ENCODE results near the gene DTNB. TPM values are rescaled to one million over a fixed set of nuclear protein-coding genes. Genes with fewer than 3 reads are reported as not detected.

Gene DTNB
- total and polyA plus RNA-seq, 2 donors (not counting 1 experiment from before 2014, with no cell fraction given), result 25.7 to 37.3 TPM

DNA sequence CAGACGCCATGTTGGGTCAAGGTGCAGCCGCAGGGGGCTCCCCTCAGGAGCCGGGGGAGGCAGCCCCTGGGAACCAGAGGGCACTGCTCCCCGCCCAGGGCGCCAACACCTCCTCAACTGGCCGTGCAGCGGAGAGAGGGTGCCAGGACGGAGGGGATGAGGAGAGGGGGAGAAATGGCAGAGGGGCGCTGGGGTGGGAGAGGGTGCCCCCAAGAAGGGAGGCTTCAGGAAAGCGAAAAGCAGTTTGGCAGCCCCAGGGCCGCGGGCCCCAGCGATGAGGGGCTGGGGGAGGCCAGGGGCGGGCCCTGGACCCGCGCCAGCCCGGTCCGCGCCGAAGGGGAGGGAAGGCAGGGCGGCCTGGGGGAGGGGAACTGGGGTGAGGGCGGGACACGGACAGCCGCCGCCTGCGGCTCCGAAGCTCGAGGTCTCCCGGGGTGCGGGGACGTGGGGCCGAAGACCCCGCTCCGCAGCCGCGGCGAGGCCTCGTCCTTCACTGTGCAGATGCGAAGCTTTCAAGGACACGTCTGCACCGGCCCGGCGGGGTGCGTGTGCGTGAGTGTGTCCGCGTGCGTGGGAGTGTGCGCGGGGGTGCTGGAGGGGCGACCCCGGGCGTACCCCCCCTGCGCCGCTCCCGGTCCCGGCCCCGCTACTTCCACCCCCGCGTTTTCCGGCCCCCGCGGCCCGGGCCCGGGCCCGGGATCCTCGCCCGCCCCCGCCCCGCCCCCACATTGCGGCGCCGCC is 333.0 kb downstream of the DTNB start:
- Histone ChIP-seq H3K79me2 (ENCODE audit: control insufficient read depth, insufficient read depth, low read length) (peaks cover 29% of the 10 kb centered on the region), H3K4me3 (ENCODE audit: control extremely low read depth in 1 of 5, extremely low read depth in 1 of 5, insufficient read depth in 1 of 5, low read depth in 2 of 5, low read length in 4 of 5) (peak overlapping the region in 4 of 5 experiments; percentile 35 to 57 (median 50)), H3K27ac (ENCODE audit: low read length in 2 of 2) (no peak overlapping the region), H2AFZ (ENCODE audit: insufficient read depth, low read depth, low read length, poor library complexity, severe bottlenecking) (peak overlapping the region; percentile 42), H3K9ac (ENCODE audit: low read length) (peak overlapping the region; percentile 57), H3K9me3 (ENCODE audit: control extremely low read depth in 1 of 3, control insufficient read depth in 2 of 3, insufficient read depth in 1 of 3, low read length in 2 of 3) (no peaks in the 10 kb centered on the region), H3K4me2 (replicated peaks; ENCODE audit: low read depth, low read length, poor library complexity, severe bottlenecking) (peak overlapping the region; percentile 79), H3K4me1 (ENCODE audit: control insufficient read depth in 2 of 2, insufficient read depth in 2 of 2, low read length in 2 of 2) (peaks cover 8 to 14% of the 10 kb centered on the region in 2 donors), H4K20me1 (ENCODE audit: control insufficient read depth, insufficient read depth, low read length, poor library complexity, severe bottlenecking) (peaks cover 51% of the 10 kb centered on the region), H3K27me3 (replicated peaks in 1 of 4; ENCODE audit: control extremely low read depth in 1 of 4, control insufficient read depth in 3 of 4, insufficient read depth in 4 of 4, low read length in 3 of 4) (peaks cover 0 to 4% (median 1%) of the 10 kb centered on the region in 4 experiments), H3K36me3 (replicated peaks in 1 of 2; ENCODE audit: control extremely low read depth in 1 of 2, control insufficient read depth in 1 of 2, extremely low read depth in 1 of 2, insufficient read depth in 2 of 2, low read length in 1 of 2) (peaks cover 0 to 2% of the 10 kb centered on the region in 2 experiments)
- peak; percentile 37 for DNase-seq
- H3K4me3 Mint-ChIP-seq, result peak overlapping the region; percentile 69
- H3K4me1 Mint-ChIP-seq, result peaks cover 32% of the 10 kb centered on the region
- WGBS (ENCODE audit: insufficient coverage), result 11% methylated on average over 68 of the region's 73 CpGs
- H3K27me3 Mint-ChIP-seq, result no peaks in the 10 kb centered on the region
- no peak for ATAC-seq (ENCODE audit: low read depth)
- intact Hi-C loops (cut with micrococcal nuclease), result loop anchor here (5.0 kb wide), 1 partner anchor 38 kb away; no protein-coding TSS in a partner anchor
- H3K9me3 Mint-ChIP-seq (ENCODE audit: insufficient read depth), result no peaks in the 10 kb centered on the region
- POLR2A ChIA-PET, result no interaction called here
- H3K27ac Mint-ChIP-seq, result no peak overlapping the region
- CTCF ChIA-PET, result interaction anchor here (0.6 to 1.8 kb wide), 3 partner anchors 22 to 176 kb away, joined by 3 to 7 read pairs (median 3); no protein-coding TSS in a partner anchor
- no peak for TF ChIP-seq EZH2 (IDR thresholded peaks at IDR 0.05; ENCODE audit: borderline replicate concordance, insufficient read depth, low read depth, low read length, poor library complexity, severe bottlenecking)
- TF ChIP-seq, protein P1, sequence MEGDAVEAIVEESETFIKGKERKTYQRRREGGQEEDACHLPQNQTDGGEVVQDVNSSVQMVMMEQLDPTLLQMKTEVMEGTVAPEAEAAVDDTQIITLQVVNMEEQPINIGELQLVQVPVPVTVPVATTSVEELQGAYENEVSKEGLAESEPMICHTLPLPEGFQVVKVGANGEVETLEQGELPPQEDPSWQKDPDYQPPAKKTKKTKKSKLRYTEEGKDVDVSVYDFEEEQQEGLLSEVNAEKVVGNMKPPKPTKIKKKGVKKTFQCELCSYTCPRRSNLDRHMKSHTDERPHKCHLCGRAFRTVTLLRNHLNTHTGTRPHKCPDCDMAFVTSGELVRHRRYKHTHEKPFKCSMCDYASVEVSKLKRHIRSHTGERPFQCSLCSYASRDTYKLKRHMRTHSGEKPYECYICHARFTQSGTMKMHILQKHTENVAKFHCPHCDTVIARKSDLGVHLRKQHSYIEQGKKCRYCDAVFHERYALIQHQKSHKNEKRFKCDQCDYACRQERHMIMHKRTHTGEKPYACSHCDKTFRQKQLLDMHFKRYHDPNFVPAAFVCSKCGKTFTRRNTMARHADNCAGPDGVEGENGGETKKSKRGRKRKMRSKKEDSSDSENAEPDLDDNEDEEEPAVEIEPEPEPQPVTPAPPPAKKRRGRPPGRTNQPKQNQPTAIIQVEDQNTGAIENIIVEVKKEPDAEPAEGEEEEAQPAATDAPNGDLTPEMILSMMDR (IDR thresholded peaks at IDR 0.05), result no peak

DNA sequence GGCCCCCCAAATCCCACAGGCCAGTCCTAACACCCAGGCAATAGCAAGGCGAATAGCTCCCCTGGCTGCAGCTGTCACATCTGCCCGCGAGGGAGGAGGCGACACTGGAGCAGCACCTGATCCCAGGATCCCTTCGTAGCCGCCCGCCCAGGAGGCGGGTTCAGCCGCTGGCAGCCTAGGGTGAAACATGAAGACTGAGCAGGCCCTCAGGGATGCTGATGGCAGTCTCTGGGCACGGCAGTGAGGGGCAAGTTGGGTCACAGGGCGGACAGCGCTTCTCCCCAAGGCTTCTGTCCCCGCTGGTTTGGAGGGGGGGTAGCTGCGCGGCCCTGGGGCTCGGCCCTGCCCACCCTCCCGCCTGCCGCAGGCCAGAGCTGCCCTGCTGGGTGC is 333.6 kb downstream of the DTNB start:
- H3K79me2 ChIP-seq (ENCODE audit: control insufficient read depth, insufficient read depth, low read length), result peaks cover 33% of the 10 kb centered on the region
- peaks cover 0 to 4% (median 1%) of the 10 kb centered on the region in 4 experiments for H3K27me3 ChIP-seq (replicated peaks in 1 of 4; ENCODE audit: control extremely low read depth in 1 of 4, control insufficient read depth in 3 of 4, insufficient read depth in 4 of 4, low read length in 3 of 4)
- H3K4me2 ChIP-seq (replicated peaks; ENCODE audit: low read depth, low read length, poor library complexity, severe bottlenecking), result peak overlapping the region; percentile 79
- H3K4me1 Mint-ChIP-seq, result peaks cover 37% of the 10 kb centered on the region
- 95% methylated on average over 16 of the region's 18 CpGs for whole genome bisulfite sequencing (ENCODE audit: insufficient coverage)
- H3K9me3 ChIP-seq (ENCODE audit: control extremely low read depth in 1 of 3, control insufficient read depth in 2 of 3, insufficient read depth in 1 of 3, low read length in 2 of 3), result no peaks in the 10 kb centered on the region
- ATAC-seq (ENCODE audit: low read depth) (no peak), DNase-seq (peak; percentile 35)
- peak overlapping the region; percentile 78 for H3K4me3 Mint-ChIP-seq
- no peak overlapping the region for H3K27ac ChIP-seq (ENCODE audit: low read length in 2 of 2)
- no peak overlapping the region for H3K4me3 ChIP-seq (ENCODE audit: control extremely low read depth in 1 of 5, extremely low read depth in 1 of 5, insufficient read depth in 1 of 5, low read depth in 2 of 5, low read length in 4 of 5)
- intact Hi-C loops (cut with micrococcal nuclease), result loop anchor here (5.0 kb wide), 1 partner anchor 37 kb away; no protein-coding TSS in a partner anchor
- H3K9me3 Mint-ChIP-seq (ENCODE audit: insufficient read depth), result no peaks in the 10 kb centered on the region
- POLR2A ChIA-PET, result no interaction called here
- H3K9ac ChIP-seq (ENCODE audit: low read length), result no peak overlapping the region
- H3K27ac Mint-ChIP-seq, result peak overlapping the region; percentile 46
- CTCF ChIA-PET, result interaction anchor here (1.3 to 1.8 kb wide), 2 partner anchors 22 to 176 kb away, joined by 3 to 7 read pairs; no protein-coding TSS in a partner anchor
- peaks cover 10 to 19% of the 10 kb centered on the region in 2 donors for H3K4me1 ChIP-seq (ENCODE audit: control insufficient read depth in 2 of 2, insufficient read depth in 2 of 2, low read length in 2 of 2)
- H3K27me3 Mint-ChIP-seq, result no peaks in the 10 kb centered on the region
- H3K36me3 ChIP-seq (replicated peaks in 1 of 2; ENCODE audit: control extremely low read depth in 1 of 2, control insufficient read depth in 1 of 2, extremely low read depth in 1 of 2, insufficient read depth in 2 of 2, low read length in 1 of 2), result peaks cover 0 to 2% of the 10 kb centered on the region in 2 experiments
- TF ChIP-seq, protein P1 (IDR thresholded peaks at IDR 0.05), result no peak
- no peak for TF ChIP-seq EZH2 (IDR thresholded peaks at IDR 0.05; ENCODE audit: borderline replicate concordance, insufficient read depth, low read depth, low read length, poor library complexity, severe bottlenecking)
- H2AFZ ChIP-seq (ENCODE audit: insufficient read depth, low read depth, low read length, poor library complexity, severe bottlenecking), result peak overlapping the region; percentile 42
- peaks cover 51% of the 10 kb centered on the region for H4K20me1 ChIP-seq (ENCODE audit: control insufficient read depth, insufficient read depth, low read length, poor library complexity, severe bottlenecking)

Data from B cell (primary cell).